Neural cell (in vitro differentiated cells): ENCODE measurements around the gene SH3TC1. TPM values are rescaled to one million over a fixed set of nuclear protein-coding genes. Genes with fewer than 3 reads are reported as not detected.

ENCODE experiments used
- H2AFZ ChIP-seq: fragments of 200-600, 300-800 bp; sonication (generic), shearing (Covaris generic); 2 replicates; pipeline ENCODE4 v1.6.0; 2014; ENCODE audit warnings: low read depth, mild to moderate bottlenecking, antibody characterized with exemption, low read length, moderate library complexity
- H3F3A ChIP-seq: fragments of 200-600 bp; shearing (Covaris generic); 2 replicates; pipeline ENCODE4 v1.6.1; 2016; ENCODE audit warnings: mild to moderate bottlenecking, moderate library complexity, mixed read lengths, antibody characterized with exemption, low read length; ENCODE audit not compliant: insufficient read depth, poor library complexity, severe bottlenecking
- H3K27ac ChIP-seq: fragments of 200-600, 300-800 bp; sonication (generic), shearing (Covaris generic); 2 replicates; pipeline ENCODE4 v1.5.1; 2014; ENCODE audit warnings: mild to moderate bottlenecking, low read length, moderate library complexity
- H3K27me3 ChIP-seq: fragments of 300-800, 200-600 bp; sonication (generic), shearing (Covaris generic); 2 replicates; pipeline ENCODE4 v1.6.0; 2014; ENCODE audit warnings: mild to moderate bottlenecking, low read depth, low read length, moderate library complexity; ENCODE audit not compliant: insufficient read depth
- H3K36me3 ChIP-seq: fragments of 300-800, 200-600 bp; sonication (generic), shearing (Covaris generic); 2 replicates; pipeline ENCODE4 v1.5.1; 2014; ENCODE audit warnings: mild to moderate bottlenecking, antibody characterized with exemption, low read length, moderate library complexity; ENCODE audit not compliant: insufficient read depth
- H3K4me2 ChIP-seq: fragments of 300-800, 200-600 bp; sonication (generic), shearing (Covaris generic); 2 replicates; pipeline ENCODE4 v1.6.0; 2014; ENCODE audit warnings: mild to moderate bottlenecking, low read length
- H3K4me3 ChIP-seq: fragments of 300-800, 200-600 bp; sonication (generic), shearing (Covaris generic); 2 replicates; pipeline ENCODE4 v1.5.1; 2014; ENCODE audit warnings: mild to moderate bottlenecking, low read length, moderate library complexity
- H3K79me2 ChIP-seq: fragments of 200-600 bp; shearing (Covaris generic); replicated peaks from 2 replicates; pipeline ENCODE4 v1.6.0; 2014; ENCODE audit warnings: mild to moderate bottlenecking, low read length, moderate library complexity; ENCODE audit not compliant: insufficient read depth
- H3K9ac ChIP-seq: fragments of 300-800, 200-600 bp; sonication (generic), shearing (Covaris generic); 2 replicates; pipeline ENCODE4 v1.6.1; 2016; ENCODE audit warnings: mild to moderate bottlenecking, low read length, mixed read lengths
- H3K9me2 ChIP-seq: fragments of 200-600 bp; shearing (Covaris generic); 2 replicates; pipeline ENCODE4 v1.6.1; 2016; ENCODE audit warnings: mild to moderate bottlenecking, low read length, mixed read lengths; ENCODE audit not compliant: insufficient read depth
- H3K9me3 ChIP-seq: fragments of 200-600, 300-800 bp; sonication (generic), shearing (Covaris generic); 2 replicates; pipeline ENCODE4 v1.6.1; 2016; ENCODE audit warnings: mild to moderate bottlenecking, mixed run types, low read length, moderate library complexity, mixed read lengths
- H4K20me1 ChIP-seq: fragments of 200-600 bp; shearing (Covaris generic); 2 replicates; pipeline ENCODE4 v1.6.1; 2016; ENCODE audit warnings: mild to moderate bottlenecking, mixed run types; ENCODE audit not compliant: insufficient read depth
- CTCF ChIP-seq: fragments of 450-650 bp; IDR thresholded peaks from 2 replicates; pipeline ENCODE4 v1.5.1; 2014; ENCODE audit warnings: antibody characterized with exemption, mild to moderate bottlenecking, moderate library complexity; ENCODE audit not compliant: poor library complexity, severe bottlenecking
- EP300 ChIP-seq: fragments of 450-650 bp; conservative IDR thresholded peaks from 2 replicates; pipeline ENCODE4 v1.6.1; 2014; ENCODE audit warnings: antibody characterized with exemption, mild to moderate bottlenecking, moderate library complexity; ENCODE audit not compliant: poor library complexity, severe bottlenecking
- EZH2 ChIP-seq: fragments of 200-600, 300-800 bp; shearing (Covaris generic), sonication (generic); IDR thresholded peaks from 2 replicates; pipeline ENCODE4 v1.6.1; 2014; ENCODE audit warnings: antibody characterized with exemption, low read length, borderline replicate concordance, mild to moderate bottlenecking; ENCODE audit not compliant: insufficient read depth, poor library complexity, severe bottlenecking
- MXI1 ChIP-seq: fragments of 450-650 bp; conservative IDR thresholded peaks from 2 replicates; pipeline ENCODE4 v1.6.1; 2014; ENCODE audit warnings: antibody characterized with exemption, mild to moderate bottlenecking; ENCODE audit not compliant: poor library complexity, severe bottlenecking
- POLR2AphosphoS5 ChIP-seq: IDR thresholded peaks from 2 replicates; pipeline ENCODE4 v1.6.1; 2012
- RAD21 ChIP-seq: fragments of 450-650 bp; conservative IDR thresholded peaks from 2 replicates; pipeline ENCODE4 v1.6.1; 2014; ENCODE audit warnings: antibody characterized with exemption, mild to moderate bottlenecking, moderate library complexity
- SMC3 ChIP-seq: fragments of 450-650 bp; conservative IDR thresholded peaks from 2 replicates; pipeline ENCODE4 v1.6.1; 2014; ENCODE audit warnings: antibody characterized with exemption, mild to moderate bottlenecking, moderate library complexity; ENCODE audit not compliant: poor library complexity
- TAF1 ChIP-seq: IDR thresholded peaks from 2 replicates; pipeline ENCODE4 v1.6.1; 2012; ENCODE audit warnings: low read depth
- polyA plus RNA-seq: library from polyadenylated mRNA; depleted of rRNA; stranded (reverse); fragments of >200 nt; gene quantifications from 2 replicates; pipeline ENCODE4 v1.2.3, GENCODE V29; 2014
- TF ChIP-seq, protein P1 (sequence below): IDR thresholded peaks from 2 replicates; pipeline ENCODE4 v1.6.1; 2012; ENCODE audit warnings: borderline replicate concordance

The SH3TC1 gene
- polyA plus RNA-seq, 1 donor from 2014 or later: not detected

DNA sequence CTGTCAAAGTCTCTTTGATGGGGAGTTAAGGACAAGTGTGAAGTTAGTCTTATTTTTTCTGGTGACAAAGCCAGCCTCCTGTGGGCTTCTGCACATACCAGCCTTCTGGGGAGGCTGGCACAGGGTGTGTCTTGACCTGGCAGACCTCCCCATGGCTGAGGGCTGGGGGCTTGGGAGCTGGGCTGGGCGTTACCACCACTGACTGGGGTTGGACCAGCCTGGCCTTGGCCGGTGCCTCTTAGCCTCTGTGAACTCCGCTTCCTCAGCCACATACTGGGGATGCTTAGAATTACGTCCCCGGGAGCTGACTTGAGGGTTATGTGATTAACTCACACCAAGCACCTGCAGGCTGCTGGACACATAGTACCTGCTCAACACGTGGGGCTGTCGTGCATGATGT lies 14.0 kb downstream of the SH3TC1 start:
- TF ChIP-seq POLR2AphosphoS5: no peak
- TF ChIP-seq RAD21: no peak
- no peak for TF ChIP-seq SMC3
- TF ChIP-seq CTCF: no peak
- TF ChIP-seq MXI1: no peak
- TF ChIP-seq, protein P1, sequence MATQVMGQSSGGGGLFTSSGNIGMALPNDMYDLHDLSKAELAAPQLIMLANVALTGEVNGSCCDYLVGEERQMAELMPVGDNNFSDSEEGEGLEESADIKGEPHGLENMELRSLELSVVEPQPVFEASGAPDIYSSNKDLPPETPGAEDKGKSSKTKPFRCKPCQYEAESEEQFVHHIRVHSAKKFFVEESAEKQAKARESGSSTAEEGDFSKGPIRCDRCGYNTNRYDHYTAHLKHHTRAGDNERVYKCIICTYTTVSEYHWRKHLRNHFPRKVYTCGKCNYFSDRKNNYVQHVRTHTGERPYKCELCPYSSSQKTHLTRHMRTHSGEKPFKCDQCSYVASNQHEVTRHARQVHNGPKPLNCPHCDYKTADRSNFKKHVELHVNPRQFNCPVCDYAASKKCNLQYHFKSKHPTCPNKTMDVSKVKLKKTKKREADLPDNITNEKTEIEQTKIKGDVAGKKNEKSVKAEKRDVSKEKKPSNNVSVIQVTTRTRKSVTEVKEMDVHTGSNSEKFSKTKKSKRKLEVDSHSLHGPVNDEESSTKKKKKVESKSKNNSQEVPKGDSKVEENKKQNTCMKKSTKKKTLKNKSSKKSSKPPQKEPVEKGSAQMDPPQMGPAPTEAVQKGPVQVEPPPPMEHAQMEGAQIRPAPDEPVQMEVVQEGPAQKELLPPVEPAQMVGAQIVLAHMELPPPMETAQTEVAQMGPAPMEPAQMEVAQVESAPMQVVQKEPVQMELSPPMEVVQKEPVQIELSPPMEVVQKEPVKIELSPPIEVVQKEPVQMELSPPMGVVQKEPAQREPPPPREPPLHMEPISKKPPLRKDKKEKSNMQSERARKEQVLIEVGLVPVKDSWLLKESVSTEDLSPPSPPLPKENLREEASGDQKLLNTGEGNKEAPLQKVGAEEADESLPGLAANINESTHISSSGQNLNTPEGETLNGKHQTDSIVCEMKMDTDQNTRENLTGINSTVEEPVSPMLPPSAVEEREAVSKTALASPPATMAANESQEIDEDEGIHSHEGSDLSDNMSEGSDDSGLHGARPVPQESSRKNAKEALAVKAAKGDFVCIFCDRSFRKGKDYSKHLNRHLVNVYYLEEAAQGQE: no peak
- Histone ChIP-seq H3K9me2 (no peaks in the 10 kb centered on the region), H3K27me3 (no peaks in the 10 kb centered on the region), H3K4me2 (no peak overlapping the region), H3K27ac (no peak overlapping the region), H3K79me2 (no peaks in the 10 kb centered on the region), H4K20me1 (no peaks in the 10 kb centered on the region), H3K36me3 (no peaks in the 10 kb centered on the region), H2AFZ (no peak overlapping the region), H3K9ac (no peak overlapping the region), H3F3A (no peaks in the 10 kb centered on the region), H3K9me3 (no peaks in the 10 kb centered on the region), H3K4me3 (no peak overlapping the region)

- Histone ChIP-seq H4K20me1 (no peaks in the 10 kb centered on the region), H3K27me3 (no peaks in the 10 kb centered on the region), H3K36me3 (no peaks in the 10 kb centered on the region), H3K79me2 (no peaks in the 10 kb centered on the region), H3K27ac (no peak overlapping the region), H3K4me2 (no peak overlapping the region), H3K9ac (no peak overlapping the region), H3K9me2 (no peaks in the 10 kb centered on the region), H3K4me3 (no peak overlapping the region), H3K9me3 (no peaks in the 10 kb centered on the region), H3F3A (no peaks in the 10 kb centered on the region), H2AFZ (no peak overlapping the region)
- TF ChIP-seq RAD21 (no peak), TAF1 (no peak), EP300 (no peak), SMC3 (no peak), POLR2AphosphoS5 (no peak), CTCF (no peak), EZH2 (no peak), MXI1 (no peak)
- TF ChIP-seq, protein P1: no peak
Measured at GRCh38 chr4:8214136-8214535, 15.0 kb downstream of the SH3TC1 start.
